GM12878 (cell line): ENCODE results near the gene NFE2L2. TPM values are rescaled to one million over a fixed set of nuclear protein-coding genes. Genes with fewer than 3 reads are reported as not detected.

Experiments used
- ATAC-seq: fragments of 200-7000 bp; cut with Tn5 transposase; 3 replicates; pipeline ENCODE4 v1.9.1; 2020; ENCODE audit warnings: mild to moderate bottlenecking, moderate library complexity
- BruUV-seq: library from RNA; stranded (reverse); fragments of 400-500 nt; replicated peaks from 2 replicates; lab custom pipeline; 2021; lab: Mats Ljungman, UMichigan
- CTCF ChIA-PET: fragments of 300-600 bp; sonication (Branson Sonifier 250); formaldehyde crosslinking; extraction: SDS; loops from one replicate; lab custom pipeline; 2021; ENCODE audit warnings: inconsistent platforms; lab: Yijun Ruan, JAX
- POLR2A ChIA-PET: fragments of 350-600 bp; formaldehyde crosslinking; extraction: SDS; loops from one replicate; lab custom pipeline; 2021; ENCODE audit warnings: inconsistent platforms; lab: Charles Lee
- RAD21 ChIA-PET: fragments of 300-600 bp; sonication (Branson Sonifier 250); formaldehyde crosslinking; loops from one replicate; lab custom pipeline; 2023; ENCODE audit warnings: antibody characterized with exemption; ENCODE audit not compliant: unreplicated experiment; lab: Charles Lee
- SMC1A ChIA-PET: fragments of 300-600 bp; sonication (Branson Sonifier 250); formaldehyde crosslinking; loops from one replicate; lab custom pipeline; 2023; ENCODE audit not compliant: unreplicated experiment, uncharacterized antibody; lab: Charles Lee
- DNase-seq: peaks from one replicate; pipeline ENCODE4 v3.0.0-alpha.2; 2011; ENCODE audit warnings: low read depth, low spot score
- FAIRE-seq: peaks from 3 replicates; lab custom pipeline; 2011; peaks lifted over from hg19 to GRCh38; lab: Jason Lieb, UNC
- H2AFZ ChIP-seq: 2 replicates; pipeline ENCODE4 v1.6.0; 2011; ENCODE audit warnings: low read depth, low read length, control low read depth; ENCODE audit not compliant: control insufficient read depth
- H3K27ac ChIP-seq: 2 replicates; pipeline ENCODE4 v1.5.1; 2011; ENCODE audit warnings: control low read depth; ENCODE audit not compliant: control insufficient read depth, insufficient read depth
- H3K27me3 ChIP-seq, 2 experiments: replicated peaks in 1 of 2; 2 replicates each; pipeline versions ENCODE4 v1.6.0 to v1.6.1; 2011; ENCODE audit warnings: low read length in 1 of 2; ENCODE audit not compliant: control insufficient read depth in 2 of 2, insufficient read depth in 2 of 2
- H3K36me3 ChIP-seq, 2 experiments: 2 replicates each; pipeline ENCODE4 v1.5.1; 2011; ENCODE audit warnings: low read length in 1 of 2; ENCODE audit not compliant: control insufficient read depth in 2 of 2, insufficient read depth in 2 of 2
- H3K4me1 ChIP-seq: 2 replicates; pipeline ENCODE4 v1.6.1; 2011; ENCODE audit warnings: mild to moderate bottlenecking, low read length, moderate library complexity, mixed read lengths; ENCODE audit not compliant: control insufficient read depth, insufficient read depth
- H3K4me2 ChIP-seq: 2 replicates; pipeline ENCODE4 v1.6.0; 2011; ENCODE audit warnings: control low read depth; ENCODE audit not compliant: control insufficient read depth, insufficient read depth
- H3K4me3 ChIP-seq: fragments of 200-600 bp; sonication (generic); 2 replicates; pipeline ENCODE4 v1.5.1; 2016
- H3K79me2 ChIP-seq: 2 replicates; pipeline ENCODE4 v1.6.0; 2011; ENCODE audit warnings: low read length; ENCODE audit not compliant: control insufficient read depth, insufficient read depth
- H3K9ac ChIP-seq: 2 replicates; pipeline ENCODE4 v1.8.0; 2011; ENCODE audit warnings: low read length, control low read depth, mixed read lengths; ENCODE audit not compliant: control insufficient read depth, insufficient read depth
- H3K9me3 ChIP-seq: replicated peaks from 3 replicates; pipeline ENCODE4 v1.5.1; 2011; ENCODE audit warnings: mild to moderate bottlenecking, low read length; ENCODE audit not compliant: control insufficient read depth, insufficient read depth
- H4K20me1 ChIP-seq: 2 replicates; pipeline ENCODE4 v1.6.0; 2011; ENCODE audit not compliant: control insufficient read depth, insufficient read depth
- ASH2L ChIP-seq: fragments of 300-600, 200-600 bp; sonication (generic); IDR thresholded peaks from 2 replicates; pipeline ENCODE4 v1.6.1; 2017; ENCODE audit warnings: low read depth, mild to moderate bottlenecking, borderline replicate concordance
- ATF7 ChIP-seq: fragments of 450-650 bp; IDR thresholded peaks from 2 replicates; pipeline ENCODE4 v1.6.1; 2016; ENCODE audit warnings: low read depth, mild to moderate bottlenecking
- BHLHE40 ChIP-seq, 2 experiments: fragments of 450-650 bp in 1 of 2; IDR thresholded peaks; 2 replicates each; pipeline ENCODE4 v1.6.1; 2011 to 2017; ENCODE audit warnings: low read depth in 2 of 2, borderline replicate concordance in 1 of 2, improper control_type of control experiment in 1 of 2, low read length in 1 of 2, mild to moderate bottlenecking in 1 of 2
- BRCA1 ChIP-seq: IDR thresholded peaks from 2 replicates; pipeline ENCODE4 v1.6.1; 2011; ENCODE audit warnings: low read depth, low read length, improper control_type of control experiment
- E2F8 ChIP-seq: fragments of 450-650 bp; IDR thresholded peaks from 2 replicates; pipeline ENCODE4 v1.6.1; 2018; ENCODE audit warnings: mild to moderate bottlenecking, low read depth, moderate library complexity; ENCODE audit not compliant: partially characterized antibody
- EED ChIP-seq: sonication (generic); IDR thresholded peaks from 2 replicates; pipeline ENCODE4 v1.6.1; 2016; ENCODE audit warnings: antibody characterized with exemption, low read depth
- HDAC6 ChIP-seq: fragments of 200-600 bp; sonication (generic); IDR thresholded peaks from one replicate; pipeline ENCODE4 v1.8.0; 2017; ENCODE audit warnings: antibody characterized with exemption; ENCODE audit not compliant: unreplicated experiment
- HDGF ChIP-seq: fragments of 450-650 bp; IDR thresholded peaks from 2 replicates; pipeline ENCODE4 v1.6.1; 2016; ENCODE audit warnings: antibody characterized with exemption
- JUND ChIP-seq: IDR thresholded peaks from 2 replicates; pipeline ENCODE4 v1.6.1; 2012; ENCODE audit warnings: low read depth, mild to moderate bottlenecking, low read length, improper control_type of control experiment, moderate library complexity
- MTA2 ChIP-seq: fragments of 450-650 bp; IDR thresholded peaks from 2 replicates; pipeline ENCODE4 v1.6.1; 2016; ENCODE audit warnings: low read depth, mild to moderate bottlenecking, moderate library complexity
- NFYB ChIP-seq: IDR thresholded peaks from 2 replicates; pipeline ENCODE4 v1.6.1; 2011; ENCODE audit warnings: low read depth, mild to moderate bottlenecking, low read length, improper control_type of control experiment, moderate library complexity; ENCODE audit not compliant: insufficient read depth
- NKRF ChIP-seq: fragments of 450-650 bp; conservative IDR thresholded peaks from 2 replicates; pipeline ENCODE4 v1.6.1; 2017; ENCODE audit warnings: mild to moderate bottlenecking, moderate library complexity
- USF2 ChIP-seq: IDR thresholded peaks from 2 replicates; pipeline ENCODE4 v1.6.1; 2011; ENCODE audit warnings: low read depth, low read length, improper control_type of control experiment, borderline replicate concordance
- ZNF384 ChIP-seq: IDR thresholded peaks from 2 replicates; pipeline ENCODE4 v1.6.1; 2012; ENCODE audit warnings: low read depth, mild to moderate bottlenecking, low read length, improper control_type of control experiment, borderline replicate concordance
- WGBS: methylation state at CpG from one replicate; pipeline ENCODE4 v1.1.6; 2016; ENCODE audit warnings: low lambda C conversion rate; ENCODE audit not compliant: insufficient replicate concordance, insufficient coverage; ENCODE audit errors: missing lambda C conversion rate; 5-methylcytosine and 5-hydroxymethylcytosine counted together
- in situ Hi-C: fragments of 300-500 bp; cut with MboI; formaldehyde crosslinking; loops from 9 replicates; pipeline ENCODE4 v1.14.3; 2018; ENCODE audit warnings: mixed read lengths
- intact Hi-C: fragments of 100-400 bp; cut with micrococcal nuclease; formaldehyde crosslinking; loops from one replicate; pipeline ENCODE4 v1.14.2; 2022; ENCODE audit not compliant: unreplicated experiment
- polyA plus RNA-seq, 11 experiments: library from polyadenylated mRNA; depleted of rRNA in 4 of 11; unstranded in 6 of 11; stranded (reverse) in 5 of 11; fragments of >200 nt; fragmentation: Nextera tagmentation in 4 of 11; fragmentation: Illumina TruSeq in 1 of 11; extraction: Ambion mirVana in 4 of 11; extraction: Trizol in 1 of 11; gene quantifications; 1 replicate in 1 of 11; 2 replicates in 10 of 11; pipeline versions ENCODE4 v1.2.1 to v1.2.3, GENCODE V29; 2011 to 2016; ENCODE audit warnings: inconsistent platforms in 2 of 11, missing spikeins in 2 of 11, low read depth in 1 of 11
- total RNA-seq, 4 experiments: library from RNA; depleted of rRNA in 3 of 4; stranded (reverse); fragments of >200 nt in 3 of 4; fragmentation: Illumina TruSeq in 1 of 4; extraction: Trizol in 1 of 4; gene quantifications; 2 replicates each; pipeline versions ENCODE4 v1.2.1 to v1.2.3, GENCODE V29; 2013 to 2021

NFE2L2 gene
- total and polyA plus RNA-seq, 10 of the 15 experiments (the other 5 are each of a cell fraction or from before 2014, with no cell fraction given) = 18.4 to 69.8 (median 37.1) TPM

- POLR2A ChIA-PET = interaction anchor here (0.6 to 4.4 kb wide), 9 partner anchors 9 to 61 kb away, joined by 3 to 29 read pairs (median 5); partner anchors contain the start of genes HNRNPA3 and NFE2L2
- Histone ChIP-seq H3K9ac (no peak overlapping the region), H3K4me1 (peaks cover 22% of the 10 kb centered on the region), H4K20me1 (peaks cover 2% of the 10 kb centered on the region; the same call in 1 of the 2 replicates), H3K36me3 (peaks cover 0 to 6% of the 10 kb centered on the region in 2 experiments; a peak in 3 of 4 replicates), H3K79me2 (peaks cover 84% of the 10 kb centered on the region), H3K4me3 (no peak overlapping the region), H3K27ac (peak overlapping the region; percentile 0; the same call in 1 of the 2 replicates), H2AFZ (no peak overlapping the region), H3K4me2 (peak overlapping the region; percentile 26; the same call in 1 of the 2 replicates), H3K27me3 (no peaks in the 10 kb centered on the region), H3K9me3 (no peaks in the 10 kb centered on the region)
- intact Hi-C loops (loop anchor here (2.0 to 5.0 kb wide), 2 partner anchors 23 to 92 kb away; no protein-coding TSS in a partner anchor), in situ Hi-C loops (no loop called here)
- SMC1A ChIA-PET = interaction anchor here (0.7 to 3.3 kb wide), 18 partner anchors 9 to 569 kb away, joined by 3 to 23 read pairs (median 4); no protein-coding TSS in a partner anchor
- DNase-seq (peak; percentile 47), FAIRE-seq (no peak), ATAC-seq (peak; percentile 86)
- WGBS = 31% methylated on average over 5 of the region's 5 CpGs
- BruUV-seq = no TSS peak
- CTCF ChIA-PET = interaction anchor here (0.9 to 3.6 kb wide), 14 partner anchors 9 to 95 kb away, joined by 3 to 24 read pairs (median 5); no protein-coding TSS in a partner anchor
- RAD21 ChIA-PET = interaction anchor here (0.9 to 2.6 kb wide), 6 partner anchors 10 to 94 kb away, joined by 3 to 32 read pairs (median 8); partner anchors contain the start of genes HNRNPA3 and NFE2L2
- TF ChIP-seq HDAC6 (no peak), ZNF384 (peak; percentile 69), NFYB (no peak), MTA2 (0 out of 2 replicates have a peak, but pooled peaks have one; percentile 16), EED (peak; percentile 23; the same call in 1 of the 2 replicates), BRCA1 (no peak), JUND (no peak), BHLHE40 (IDR thresholded peaks at IDR 0.05; ENCODE audit: borderline replicate concordance in 1 of 2, low read depth in 2 of 2, low read length in 1 of 2) (peak; percentile 35 to 41; a peak in 2 of 4 replicates), USF2 (peak; percentile 62; the same call in 1 of the 2 replicates), HDGF (peak; percentile 52; the same call in 1 of the 2 replicates), NKRF (no peak), ATF7 (0 out of 2 replicates have a peak, but pooled peaks have one; percentile 24), ASH2L (no peak), E2F8 (peak; percentile 21)
Observed at GRCh38 chr2:177239932-177240630, 24.4 kb downstream of the NFE2L2 start.
